Transverse colon (tissue), 4 donors: ENCODE measurements around the gene SPRN. TPM values are rescaled to one million over a fixed set of nuclear protein-coding genes. Genes with fewer than 3 reads are reported as not detected.
"Not testable (repeated sequence)": the region's sequence is repeated elsewhere in the genome, so short reads cannot be mapped to it uniquely, and the experiment has no call there.

Experiments
- DNase-seq: peaks from one replicate; pipeline ENCODE4 v3.0.0-alpha.2; 2019
- H3K27ac ChIP-seq, 4 donors: fragments of 200-600 bp; sonication (generic); 2 replicates each; pipeline ENCODE4 v1.5.1; 2016 to 2018; ENCODE audit warnings: inconsistent platforms in 4 of 4
- H3K27me3 ChIP-seq: fragments of 200-600 bp; sonication (generic); 2 replicates; pipeline ENCODE4 v1.5.1; 2017; ENCODE audit warnings: inconsistent platforms
- H3K36me3 ChIP-seq, 4 donors: fragments of 200-600 bp; sonication (generic); 2 replicates each; pipeline ENCODE4 v1.5.1; 2017 to 2019; ENCODE audit warnings: inconsistent platforms in 4 of 4
- H3K4me1 ChIP-seq, 4 donors: fragments of 200-600 bp; sonication (generic); 2 replicates each; pipeline ENCODE4 v1.5.1; 2017 to 2020; ENCODE audit warnings: inconsistent platforms in 4 of 4
- H3K4me3 ChIP-seq, 4 donors: fragments of 200-600 bp; sonication (generic); 1 replicate in 1 of 4; 2 replicates in 3 of 4; pipeline versions ENCODE4 v1.5.1 to v1.6.1; 2017 to 2019; ENCODE audit warnings: inconsistent platforms in 4 of 4
- H3K9me3 ChIP-seq, 2 donors: fragments of 200-600 bp; sonication (generic); 2 replicates each; pipeline ENCODE4 v1.5.1; 2017 to 2019; ENCODE audit warnings: inconsistent platforms in 2 of 2
- EP300 ChIP-seq: sonication (generic); formaldehyde crosslinking; IDR thresholded peaks from one replicate; pipeline ENCODE4 v1.6.1; 2017; ENCODE audit warnings: antibody characterized with exemption, low read depth
- POLR2A ChIP-seq: fragments of 450-650 bp; IDR thresholded peaks from one replicate; pipeline ENCODE4 v1.6.1; 2016; ENCODE audit warnings: antibody characterized with exemption, mild to moderate bottlenecking, moderate library complexity
- POLR2AphosphoS5 ChIP-seq, 3 donors: sonication (generic); formaldehyde crosslinking; IDR thresholded peaks; one replicate each; pipeline ENCODE4 v1.6.1; 2016; ENCODE audit warnings: antibody characterized with exemption in 3 of 3
- WGBS, 2 donors: methylation state at CpG; one replicate each; pipeline ENCODE4 v1.1.5; 2018; ENCODE audit warnings: low coverage in 1 of 2; 5-methylcytosine and 5-hydroxymethylcytosine counted together
- in situ Hi-C, 4 donors: fragments of 200-750 bp; cut with MboI; loops; one replicate each; pipeline versions ENCODE4 v1.15.0 to v1.15.1; 2017; ENCODE audit warnings: low sequenced_read_pairs in 3 of 4, low pct_ligation_motif_present in 1 of 4, low pct_unique_long_range_greater_than_20kb in 1 of 4
- intact Hi-C: fragments of 100-400 bp; cut with DNase I; formaldehyde crosslinking; loops from one replicate; pipeline ENCODE4 v1.15.1; 2023; ENCODE audit warnings: low total_unique reads
- total RNA-seq, 4 donors: library from RNA; depleted of rRNA; stranded (reverse); fragments of >200 nt; gene quantifications; one replicate each; pipeline ENCODE4 v1.1.0, GENCODE V29; 2016
- TF ChIP-seq, protein P1 (sequence below), 5 experiments: fragments of 200-600 bp in 3 of 5; fragments of 450-650 bp in 2 of 5; sonication (generic) in 3 of 5; IDR thresholded peaks; 1 replicate in 2 of 5; 2 replicates in 3 of 5; pipeline ENCODE4 v1.5.1; 2016 to 2017; ENCODE audit warnings: antibody characterized with exemption in 5 of 5, inconsistent platforms in 3 of 5, mild to moderate bottlenecking in 2 of 5, moderate library complexity in 1 of 5

Gene SPRN, protein sequence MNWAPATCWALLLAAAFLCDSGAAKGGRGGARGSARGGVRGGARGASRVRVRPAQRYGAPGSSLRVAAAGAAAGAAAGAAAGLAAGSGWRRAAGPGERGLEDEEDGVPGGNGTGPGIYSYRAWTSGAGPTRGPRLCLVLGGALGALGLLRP
- not detected for total RNA-seq

DNA sequence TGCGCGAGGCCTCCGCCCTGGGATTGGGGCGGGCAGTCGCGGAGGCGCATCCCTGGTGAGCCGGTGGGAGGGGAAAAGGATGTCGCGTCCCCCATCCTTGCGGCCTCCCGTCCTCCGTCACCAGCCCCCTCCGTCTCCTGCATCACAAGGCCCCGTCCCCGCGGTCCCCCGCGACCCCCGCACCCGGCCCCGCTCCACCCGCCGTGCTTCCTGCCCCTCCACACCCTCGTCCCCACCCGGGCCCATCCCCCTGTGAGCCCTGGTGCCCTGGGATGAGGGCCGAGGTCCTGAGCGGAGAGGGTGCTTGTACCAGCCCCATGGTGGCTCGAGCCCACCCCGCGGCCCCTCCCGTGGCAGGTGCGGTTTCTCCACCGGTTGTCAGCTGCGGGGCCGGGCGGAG, at the start of gene SPRN:
TSS of gene SPRN (minus strand) at position 25 of the 400 bp plus-strand sequence. CDS start 944 bp downstream, outside the sequence.
- intact Hi-C loops, DNase-seq, H3K27ac ChIP-seq, H3K9me3 ChIP-seq, H3K36me3 ChIP-seq, H3K4me1 ChIP-seq, in situ Hi-C loops: not testable (repeated sequence)
- no CpG with 5 or more reads among the region's 37 CpGs for WGBS, 2 donors
- Histone ChIP-seq H3K4me3 (peak within 1 kb of the TSS in 1 of 4 donors; percentile 25), H3K27me3 (peaks cover 17% of the 10 kb centered on the region)

DNA sequence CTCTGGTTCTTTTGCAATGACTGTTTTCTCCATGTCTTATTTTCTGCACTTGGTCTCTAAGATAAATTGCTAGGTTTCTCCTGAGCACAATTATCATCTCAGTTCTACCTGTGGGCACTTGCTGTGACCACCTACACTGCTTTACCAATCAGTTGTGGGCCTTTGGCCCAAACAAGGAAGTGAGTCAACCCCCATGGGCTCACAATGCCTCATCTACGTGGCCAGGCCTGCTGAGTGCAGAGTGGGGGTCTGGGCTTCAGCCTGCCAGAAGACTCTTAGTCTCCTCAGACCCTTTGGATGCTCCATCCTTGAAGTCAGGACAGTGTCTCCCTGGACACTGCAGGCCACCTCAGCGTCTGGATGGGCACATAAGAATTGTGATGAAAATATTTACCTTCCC, 49.6 kb upstream of the SPRN start:
- H3K4me1 ChIP-seq: no peaks in the 10 kb centered on the region
- intact Hi-C loops: no loop called here
- H3K27me3 ChIP-seq: no peaks in the 10 kb centered on the region
- no peaks in the 10 kb centered on the region for H3K36me3 ChIP-seq
- H3K27ac ChIP-seq: no peak overlapping the region
- 64% methylated on average over 2 of the region's 2 CpGs; no CpG with 5 or more reads in 1 of the 2 donors for WGBS, 2 donors
- DNase-seq: no peak
- TF ChIP-seq POLR2AphosphoS5 (IDR thresholded peaks at IDR 0.05): no peak
- TF ChIP-seq POLR2A: no peak
- TF ChIP-seq EP300: no peak
- TF ChIP-seq, protein P1, sequence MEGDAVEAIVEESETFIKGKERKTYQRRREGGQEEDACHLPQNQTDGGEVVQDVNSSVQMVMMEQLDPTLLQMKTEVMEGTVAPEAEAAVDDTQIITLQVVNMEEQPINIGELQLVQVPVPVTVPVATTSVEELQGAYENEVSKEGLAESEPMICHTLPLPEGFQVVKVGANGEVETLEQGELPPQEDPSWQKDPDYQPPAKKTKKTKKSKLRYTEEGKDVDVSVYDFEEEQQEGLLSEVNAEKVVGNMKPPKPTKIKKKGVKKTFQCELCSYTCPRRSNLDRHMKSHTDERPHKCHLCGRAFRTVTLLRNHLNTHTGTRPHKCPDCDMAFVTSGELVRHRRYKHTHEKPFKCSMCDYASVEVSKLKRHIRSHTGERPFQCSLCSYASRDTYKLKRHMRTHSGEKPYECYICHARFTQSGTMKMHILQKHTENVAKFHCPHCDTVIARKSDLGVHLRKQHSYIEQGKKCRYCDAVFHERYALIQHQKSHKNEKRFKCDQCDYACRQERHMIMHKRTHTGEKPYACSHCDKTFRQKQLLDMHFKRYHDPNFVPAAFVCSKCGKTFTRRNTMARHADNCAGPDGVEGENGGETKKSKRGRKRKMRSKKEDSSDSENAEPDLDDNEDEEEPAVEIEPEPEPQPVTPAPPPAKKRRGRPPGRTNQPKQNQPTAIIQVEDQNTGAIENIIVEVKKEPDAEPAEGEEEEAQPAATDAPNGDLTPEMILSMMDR (IDR thresholded peaks at IDR 0.05): no peak
- in situ Hi-C loops: no loop called here
- H3K4me3 ChIP-seq: no peak overlapping the region
- no peaks in the 10 kb centered on the region for H3K9me3 ChIP-seq

DNA sequence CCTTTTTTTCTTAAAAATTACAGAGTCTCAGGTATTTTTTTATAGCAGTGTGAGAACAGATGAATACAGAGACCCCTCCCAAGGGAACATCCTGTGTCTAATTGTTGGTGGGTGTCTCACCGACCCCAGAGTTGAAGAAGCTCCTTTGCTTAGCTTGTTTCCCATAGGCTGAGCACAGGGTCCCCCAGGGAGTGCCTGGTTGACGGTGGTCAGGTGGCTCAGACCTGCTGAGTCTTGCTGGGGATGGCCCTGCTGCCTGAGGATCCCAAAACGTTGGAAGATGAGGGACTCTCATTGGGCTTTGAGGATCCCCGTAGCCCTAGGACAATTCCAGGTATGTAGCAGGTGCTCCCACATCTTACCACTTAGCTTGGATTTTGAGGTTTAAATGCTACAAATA, 48.8 kb upstream of the SPRN start:
- Histone ChIP-seq H3K4me1 (no peaks in the 10 kb centered on the region), H3K36me3 (no peaks in the 10 kb centered on the region), H3K27me3 (no peaks in the 10 kb centered on the region), H3K9me3 (no peaks in the 10 kb centered on the region), H3K4me3 (no peak overlapping the region), H3K27ac (no peak overlapping the region)
- DNase-seq: no peak
- intact Hi-C loops (no loop called here), in situ Hi-C loops (no loop called here)
- no peak for TF ChIP-seq POLR2AphosphoS5 (IDR thresholded peaks at IDR 0.05)
- TF ChIP-seq POLR2A: no peak
- TF ChIP-seq EP300: no peak
- TF ChIP-seq, protein P1 (IDR thresholded peaks at IDR 0.05): no peak
- 63% methylated on average over 4 of the region's 4 CpGs; no CpG with 5 or more reads in 1 of the 2 donors for WGBS, 2 donors

DNA sequence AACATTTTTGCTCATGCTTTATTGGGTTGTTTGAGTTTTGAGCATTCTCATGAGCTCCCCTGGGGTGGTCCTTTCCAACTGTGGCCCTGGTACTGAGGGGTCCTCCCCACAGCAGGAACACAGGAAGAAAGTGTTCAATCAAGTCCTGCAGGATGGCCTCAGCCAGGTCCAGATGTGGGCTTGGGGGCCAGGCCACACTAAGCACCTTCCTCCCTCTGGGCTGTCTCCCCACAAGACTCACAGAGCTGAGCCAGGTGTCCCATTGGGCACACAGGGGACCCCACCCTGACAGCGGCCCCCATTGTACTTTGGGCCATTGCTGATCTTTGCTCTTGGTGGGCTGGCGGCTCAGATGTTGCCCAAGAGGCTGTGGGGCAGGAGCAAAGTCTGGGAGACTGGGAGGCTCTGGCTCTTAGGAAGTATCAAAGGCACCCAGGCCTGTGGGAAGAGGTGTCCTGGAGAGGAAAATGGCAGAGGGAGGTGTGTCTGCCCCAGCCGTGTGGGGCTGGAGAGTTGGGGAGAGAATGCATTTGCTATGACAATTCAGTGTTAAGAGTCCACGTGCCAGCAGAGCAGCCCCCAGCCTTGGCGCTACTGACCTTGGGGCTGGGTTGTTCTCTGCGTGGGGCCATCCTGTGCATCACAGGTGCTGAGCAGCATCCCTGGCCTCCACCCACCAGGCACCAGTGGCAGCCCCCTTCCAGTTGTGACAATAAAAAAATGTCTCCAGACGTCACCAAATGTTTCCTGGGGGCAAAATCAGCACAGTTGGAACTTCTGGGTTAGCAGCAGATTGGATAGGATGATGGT, 47.1 kb upstream of the SPRN start:
- intact Hi-C loops: no loop called here
- in situ Hi-C loops: no loop called here
- TF ChIP-seq POLR2AphosphoS5 (IDR thresholded peaks at IDR 0.05) (no peak), POLR2A (no peak), EP300 (no peak)
- TF ChIP-seq, protein P1 (IDR thresholded peaks at IDR 0.05): no peak
- no peak for DNase-seq
- WGBS, 2 donors: 83 to 100% methylated on average over 1 to 7 of the region's 7 CpGs
- no peaks in the 10 kb centered on the region for H3K27me3 ChIP-seq
- H3K27ac ChIP-seq: no peak overlapping the region
- no peaks in the 10 kb centered on the region for H3K4me1 ChIP-seq
- no peak overlapping the region for H3K4me3 ChIP-seq
- no peaks in the 10 kb centered on the region for H3K9me3 ChIP-seq
- H3K36me3 ChIP-seq: no peaks in the 10 kb centered on the region

DNA sequence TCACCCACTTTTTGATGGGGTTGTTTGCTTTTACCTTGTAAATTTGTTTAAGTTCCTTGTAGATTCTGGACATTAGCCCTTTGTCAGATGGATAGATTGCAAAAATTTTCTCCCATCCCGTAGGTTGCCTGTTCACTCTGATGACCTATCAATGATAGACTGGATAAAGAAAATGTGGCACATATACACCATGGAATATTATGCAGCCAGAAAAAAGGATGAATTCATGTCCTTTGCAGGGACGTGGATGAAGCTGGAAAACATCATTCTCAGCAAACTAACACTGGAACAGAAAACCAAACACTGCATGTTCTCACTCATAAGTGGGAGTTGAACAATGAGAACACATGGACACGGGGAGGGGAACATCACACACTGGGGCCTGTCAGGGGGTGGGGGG, 44.8 kb upstream of the SPRN start:
- H3K27ac ChIP-seq, DNase-seq, in situ Hi-C loops, H3K36me3 ChIP-seq, H3K27me3 ChIP-seq, H3K9me3 ChIP-seq, H3K4me3 ChIP-seq, H3K4me1 ChIP-seq, intact Hi-C loops: not testable (repeated sequence)
- WGBS, 2 donors: 86 to 89% methylated on average over 2 to 3 of the region's 3 CpGs
